CD4-positive, CD25-positive, alpha-beta regulatory T cell (primary cell): Measurements from ENCODE around the gene HP1BP3. TPM values are rescaled to one million over a fixed set of nuclear protein-coding genes. Genes with fewer than 3 reads are reported as not detected.

Experiments used
- ATAC-seq, 2 donors: fragments of 150-1000 bp; cut with Tn5 transposase; one replicate each; pipeline ENCODE4 v1.10.0; 2021; ENCODE audit warnings: low read depth in 2 of 2, moderate number of reproducible peaks in 2 of 2, moderate library complexity in 1 of 2
- DNase-seq, 3 donors: peaks; one replicate each; pipeline versions ENCODE4 v3.0.0 to v3.0.0-alpha.2; 2012 to 2022; ENCODE audit warnings: mixed read lengths in 1 of 3
- H3K27ac ChIP-seq: one replicate; pipeline ENCODE4 v1.7.0; 2013; ENCODE audit warnings: mild to moderate bottlenecking, low read length; ENCODE audit not compliant: insufficient read depth, poor library complexity, severe bottlenecking
- H3K27me3 ChIP-seq: one replicate; pipeline ENCODE4 v1.7.0; 2013; ENCODE audit warnings: low read length; ENCODE audit not compliant: control insufficient read depth, insufficient read depth
- H3K36me3 ChIP-seq: one replicate; pipeline ENCODE4 v1.7.0; 2013; ENCODE audit warnings: mild to moderate bottlenecking, low read length, moderate library complexity; ENCODE audit not compliant: control insufficient read depth, insufficient read depth
- H3K4me1 ChIP-seq: 2 replicates; pipeline ENCODE4 v1.7.0; 2013; ENCODE audit warnings: mild to moderate bottlenecking, low read length; ENCODE audit not compliant: insufficient read depth, control insufficient read depth, poor library complexity, severe bottlenecking
- H3K4me3 ChIP-seq: one replicate; pipeline ENCODE4 v1.7.0; 2013; ENCODE audit warnings: low read depth, mild to moderate bottlenecking, low read length, moderate library complexity
- H3K9me3 ChIP-seq, 2 experiments: 1 replicate in 1 of 2; 2 replicates in 1 of 2; pipeline ENCODE4 v1.7.0; 2013; ENCODE audit warnings: low read length in 2 of 2, mild to moderate bottlenecking in 1 of 2, moderate library complexity in 1 of 2; ENCODE audit not compliant: control insufficient read depth in 2 of 2
- H3K27ac Mint-ChIP-seq, 3 donors: one replicate each; pipeline ENCODE4 v1.8.0; 2020 to 2022; ENCODE audit warnings: mild to moderate bottlenecking in 3 of 3, mixed read lengths in 3 of 3, moderate library complexity in 2 of 3
- H3K27me3 Mint-ChIP-seq: one replicate; pipeline ENCODE4 v1.8.0; 2022; ENCODE audit warnings: mild to moderate bottlenecking, mixed read lengths
- H3K36me3 Mint-ChIP-seq: one replicate; pipeline ENCODE4 v1.8.0; 2020; ENCODE audit warnings: mixed read lengths
- H3K4me1 Mint-ChIP-seq, 4 donors: one replicate each; pipeline ENCODE4 v1.8.0; 2020 to 2022; ENCODE audit warnings: mixed read lengths in 4 of 4, mild to moderate bottlenecking in 1 of 4
- H3K4me3 Mint-ChIP-seq, 4 donors: one replicate each; pipeline ENCODE4 v1.8.0; 2020 to 2022; ENCODE audit warnings: mild to moderate bottlenecking in 4 of 4, mixed read lengths in 4 of 4, moderate library complexity in 3 of 4
- H3K9me3 Mint-ChIP-seq, 7 donors: one replicate each; pipeline ENCODE4 v1.8.0; 2020 to 2022; ENCODE audit warnings: mixed read lengths in 7 of 7, mild to moderate bottlenecking in 3 of 7, moderate library complexity in 2 of 7
- polyA plus RNA-seq, 4 donors: library from polyadenylated mRNA; unstranded; fragments of 300-500 nt; fragmentation: Illumina TruSeq; gene quantifications; one replicate each; pipeline ENCODE4 v1.2.3, GENCODE V29; 2021
- total RNA-seq: library from RNA; stranded (reverse); gene quantifications from one replicate; pipeline ENCODE4 v1.2.3, GENCODE V29; 2022

HP1BP3 gene
- total and polyA plus RNA-seq, 5 donors from 2014 or later: 170 to 284 (median 232) TPM

DNA sequence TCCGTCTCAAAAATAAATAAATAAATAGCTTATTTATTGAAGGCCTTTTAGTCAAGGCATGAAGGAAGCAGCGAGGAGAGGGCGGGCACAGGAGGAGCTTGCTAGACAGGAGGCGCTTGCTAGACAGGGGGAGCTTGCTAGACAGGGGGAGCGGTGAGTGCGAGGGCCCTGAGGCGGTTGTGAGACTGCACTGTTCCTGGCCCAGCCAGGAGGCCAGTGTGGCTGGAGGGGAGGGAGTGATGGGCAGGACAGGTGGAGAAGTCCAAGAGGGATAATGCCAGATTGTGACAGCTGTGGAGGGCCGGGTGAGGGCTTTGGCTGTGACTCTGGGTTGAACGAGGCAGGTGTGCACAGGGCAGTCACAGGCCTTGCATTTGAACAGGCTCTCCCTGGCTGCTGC lies 87.5 kb downstream of the HP1BP3 start:
- H3K27me3 ChIP-seq: no peaks in the 10 kb centered on the region
- no peaks in the 10 kb centered on the region for H3K9me3 ChIP-seq
- Mint-ChIP-seq H3K4me1 (peaks cover 0 to 8% (median 2%) of the 10 kb centered on the region in 4 donors), H3K36me3 (no peaks in the 10 kb centered on the region), H3K9me3 (no peaks in the 10 kb centered on the region), H3K27me3 (peaks cover 13% of the 10 kb centered on the region), H3K4me3 (peak overlapping the region in 1 of 4 donors; percentile 51), H3K27ac (no peak overlapping the region)
- H3K4me1 ChIP-seq: peaks cover 10% of the 10 kb centered on the region
- no peaks in the 10 kb centered on the region for H3K36me3 ChIP-seq
- no peak overlapping the region for H3K27ac ChIP-seq
- no peak overlapping the region for H3K4me3 ChIP-seq
- no peak for ATAC-seq
- DNase-seq: no peak

DNA sequence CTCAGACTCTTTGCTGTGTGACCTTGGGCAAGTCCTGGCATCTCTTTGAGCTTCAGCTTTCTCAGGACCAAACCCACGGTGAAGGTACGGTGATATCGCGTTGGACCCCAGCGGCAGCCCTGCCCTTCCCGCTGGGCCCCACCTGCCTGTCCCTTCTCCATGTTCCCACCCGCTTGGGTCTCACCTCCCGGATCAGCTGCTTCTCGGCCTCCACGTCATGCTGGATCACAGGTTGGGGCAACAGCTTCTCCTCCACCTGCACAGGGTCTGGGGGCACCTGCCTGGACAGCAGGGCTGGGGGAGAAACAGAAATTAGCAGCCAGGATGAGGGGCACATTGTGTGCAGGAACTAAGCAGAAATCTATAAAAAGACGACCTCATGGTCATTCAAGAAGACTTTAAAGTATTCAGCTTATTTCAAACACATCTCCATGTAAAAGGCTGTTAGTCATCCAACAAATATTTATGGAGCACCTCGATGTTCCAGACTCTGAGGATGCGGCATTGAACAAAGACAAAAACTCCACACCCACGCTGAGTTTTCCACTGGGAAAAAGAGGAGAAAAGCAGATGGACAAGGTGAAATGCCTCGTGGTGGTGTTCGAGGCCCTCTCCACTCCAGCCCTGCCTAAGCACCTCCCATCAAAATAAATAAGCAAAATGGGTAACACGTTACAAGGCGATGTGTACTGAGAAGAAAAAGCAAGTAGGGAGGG lies 88.8 kb downstream of the HP1BP3 start:
- Mint-ChIP-seq H3K36me3 (no peaks in the 10 kb centered on the region), H3K27ac (peak overlapping the region in 1 of 3 donors; percentile 61), H3K9me3 (no peaks in the 10 kb centered on the region), H3K4me1 (peaks cover 0 to 8% (median 2%) of the 10 kb centered on the region in 4 donors), H3K27me3 (peaks cover 13% of the 10 kb centered on the region), H3K4me3 (peak overlapping the region in 3 of 4 donors; percentile 15 to 48 (median 32))
- no peak for DNase-seq
- H3K9me3 ChIP-seq: no peaks in the 10 kb centered on the region
- H3K4me3 ChIP-seq: no peak overlapping the region
- H3K27ac ChIP-seq: no peak overlapping the region
- no peaks in the 10 kb centered on the region for H3K36me3 ChIP-seq
- H3K27me3 ChIP-seq: no peaks in the 10 kb centered on the region
- H3K4me1 ChIP-seq: peaks cover 10% of the 10 kb centered on the region
- ATAC-seq: no peak

DNA sequence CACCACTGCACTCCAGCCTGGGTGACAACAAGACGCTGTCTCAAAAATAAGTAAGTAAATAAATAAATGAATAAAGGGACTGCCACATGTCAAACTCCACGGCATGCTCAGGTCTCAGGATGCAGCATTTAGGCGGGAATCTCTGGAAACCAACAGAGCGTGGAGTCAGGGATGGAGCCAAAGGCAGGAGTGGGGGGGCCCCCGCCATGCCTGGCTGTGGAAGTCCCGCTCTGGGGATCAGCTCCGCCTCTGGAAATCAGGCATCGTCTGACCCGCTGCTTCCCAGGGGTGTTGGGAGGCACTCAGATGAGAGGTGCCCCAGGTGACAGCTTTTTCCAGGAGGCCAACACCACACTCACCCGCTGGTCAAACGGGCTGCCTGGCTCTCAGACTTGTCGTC lies 89.5 kb downstream of the HP1BP3 start:
- H3K4me3 Mint-ChIP-seq: peak overlapping the region in 1 of 4 donors; percentile 32
- ATAC-seq: no peak

DNA sequence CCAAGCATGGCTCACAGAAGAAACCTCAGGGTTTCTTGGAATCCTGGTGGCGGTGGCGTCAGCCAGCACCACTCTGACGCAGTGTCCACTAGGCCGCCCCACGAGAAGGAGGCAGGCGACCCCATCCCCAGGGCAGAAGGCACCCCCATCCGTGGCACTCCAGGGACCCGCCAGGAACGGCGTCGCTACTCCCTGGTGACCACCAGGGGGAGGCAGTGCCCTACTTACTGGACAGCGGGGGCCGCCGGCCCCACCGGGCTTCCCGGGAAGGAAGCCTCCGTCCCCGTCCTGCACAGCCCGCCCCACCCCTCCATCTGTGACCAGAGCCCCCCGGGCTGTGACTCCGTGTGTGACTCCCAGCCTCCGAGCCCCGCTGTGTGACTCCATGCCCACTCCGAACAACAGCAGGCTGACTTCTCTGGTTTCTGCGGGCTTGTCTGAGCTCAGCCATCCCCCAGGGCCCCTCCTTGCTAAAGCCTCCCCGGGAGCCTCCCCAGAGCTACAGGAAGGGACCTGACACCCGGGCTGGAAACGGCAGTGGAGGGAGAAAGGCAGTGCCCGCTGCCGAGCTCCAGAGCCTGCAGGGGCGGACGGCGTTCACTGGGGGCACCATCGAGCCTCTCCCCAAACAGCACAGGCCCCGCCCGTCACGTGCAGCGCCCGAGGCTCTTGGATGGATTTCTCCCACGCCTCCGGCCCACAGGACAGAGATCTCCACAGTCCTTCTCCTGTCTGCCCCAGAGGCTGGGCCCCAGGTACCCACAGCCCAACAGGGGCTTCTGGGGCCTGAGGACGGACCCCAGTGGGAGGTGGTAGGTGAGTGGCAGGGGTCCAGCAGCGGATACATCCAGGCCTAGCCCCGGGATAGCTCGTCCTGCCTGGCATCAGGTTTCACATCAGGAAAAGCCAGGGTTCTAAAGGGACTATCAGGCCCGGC lies 90.4 kb downstream of the HP1BP3 start:
- H3K27me3 ChIP-seq: no peaks in the 10 kb centered on the region
- Mint-ChIP-seq H3K4me1 (peaks cover 0 to 8% (median 3%) of the 10 kb centered on the region in 4 donors), H3K27ac (peak overlapping the region in 2 of 3 donors; percentile 28 to 38), H3K9me3 (peaks cover 0 to 1% (median 0%) of the 10 kb centered on the region in 7 donors), H3K36me3 (no peaks in the 10 kb centered on the region), H3K27me3 (peaks cover 22% of the 10 kb centered on the region), H3K4me3 (peak overlapping the region; percentile 86 to 96 (median 90))
- peak overlapping the region; percentile 51 for H3K4me3 ChIP-seq
- H3K4me1 ChIP-seq: peaks cover 10% of the 10 kb centered on the region
- DNase-seq (peak; percentile 62 to 73 (median 69)), ATAC-seq (peak; percentile 87 to 92)
- no peak overlapping the region for H3K27ac ChIP-seq
- no peaks in the 10 kb centered on the region for H3K36me3 ChIP-seq
- no peaks in the 10 kb centered on the region for H3K9me3 ChIP-seq

More for the DNA sequence above, 89.5 kb downstream of the HP1BP3 start:
- H3K27ac Mint-ChIP-seq: no peak overlapping the region
- no peaks in the 10 kb centered on the region for H3K36me3 Mint-ChIP-seq
- H3K9me3 Mint-ChIP-seq: peaks cover 0 to 1% (median 0%) of the 10 kb centered on the region in 7 donors
- H3K4me1 Mint-ChIP-seq: peaks cover 0 to 8% (median 1%) of the 10 kb centered on the region in 4 donors
- Histone ChIP-seq H3K9me3 (no peaks in the 10 kb centered on the region), H3K36me3 (no peaks in the 10 kb centered on the region), H3K4me1 (peaks cover 10% of the 10 kb centered on the region), H3K4me3 (no peak overlapping the region), H3K27ac (no peak overlapping the region), H3K27me3 (no peaks in the 10 kb centered on the region)
- peaks cover 21% of the 10 kb centered on the region for H3K27me3 Mint-ChIP-seq
- no peak for DNase-seq

DNA sequence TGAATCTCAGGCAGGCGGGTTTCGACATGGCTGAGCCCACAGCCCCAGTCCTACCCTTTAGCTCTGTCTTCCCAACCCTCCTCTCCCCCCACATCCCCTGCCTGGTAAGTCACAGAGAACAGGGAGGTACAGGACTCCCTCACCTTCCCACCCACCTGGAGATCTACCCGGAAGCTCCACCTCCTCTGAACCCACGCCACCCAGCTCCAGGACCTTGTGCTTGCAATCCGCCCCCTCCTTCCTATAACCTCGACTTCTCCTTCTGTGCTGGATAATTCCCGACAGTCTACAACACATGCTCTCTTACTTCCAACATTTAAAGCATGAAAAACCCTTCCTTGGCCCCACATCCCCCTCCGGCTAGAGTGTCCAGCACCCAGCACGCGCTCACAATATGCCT lies 91.6 kb downstream of the HP1BP3 start:
- no peak overlapping the region for H3K4me3 ChIP-seq
- H3K27me3 Mint-ChIP-seq: peaks cover 22% of the 10 kb centered on the region
- no peaks in the 10 kb centered on the region for H3K9me3 ChIP-seq
- H3K9me3 Mint-ChIP-seq: peaks cover 0 to 1% (median 0%) of the 10 kb centered on the region in 7 donors
- peaks cover 0 to 8% (median 3%) of the 10 kb centered on the region in 4 donors for H3K4me1 Mint-ChIP-seq
- H3K27ac ChIP-seq: no peak overlapping the region
- ATAC-seq (no peak), DNase-seq (no peak)
- peaks cover 10% of the 10 kb centered on the region for H3K4me1 ChIP-seq
- H3K4me3 Mint-ChIP-seq: peak overlapping the region in 3 of 4 donors; percentile 86 to 91 (median 89)
- no peak overlapping the region for H3K27ac Mint-ChIP-seq
- H3K36me3 Mint-ChIP-seq: no peaks in the 10 kb centered on the region
- no peaks in the 10 kb centered on the region for H3K36me3 ChIP-seq
- H3K27me3 ChIP-seq: no peaks in the 10 kb centered on the region

DNA sequence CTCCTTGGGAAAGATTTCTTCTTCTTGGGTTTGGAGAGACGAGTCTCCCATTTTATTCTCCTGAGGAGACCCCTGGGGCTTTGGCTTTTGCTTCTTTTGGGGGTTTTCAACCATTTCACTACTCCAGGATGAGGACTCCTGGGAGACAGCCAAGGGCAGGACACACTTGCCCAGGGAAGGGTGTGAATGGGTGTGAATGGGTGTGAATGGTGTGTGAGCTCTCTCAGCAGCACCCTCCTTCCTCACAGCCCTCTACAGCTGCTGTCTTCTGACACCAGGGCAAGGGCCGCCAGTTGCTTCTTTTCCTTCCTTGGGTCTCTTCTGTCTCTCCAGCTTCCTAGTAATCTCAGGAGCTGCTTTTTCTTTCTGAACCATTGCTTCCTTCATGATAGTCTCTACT lies 93.5 kb downstream of the HP1BP3 start:
- Mint-ChIP-seq H3K27me3 (peaks cover 18% of the 10 kb centered on the region), H3K4me3 (no peak overlapping the region), H3K4me1 (peaks cover 0 to 8% (median 3%) of the 10 kb centered on the region in 4 donors), H3K36me3 (no peaks in the 10 kb centered on the region), H3K27ac (no peak overlapping the region), H3K9me3 (peaks cover 0 to 1% (median 0%) of the 10 kb centered on the region in 7 donors)
- ATAC-seq (no peak), DNase-seq (no peak)
- Histone ChIP-seq H3K36me3 (no peaks in the 10 kb centered on the region), H3K4me1 (peaks cover 10% of the 10 kb centered on the region), H3K27me3 (no peaks in the 10 kb centered on the region), H3K4me3 (no peak overlapping the region), H3K27ac (no peak overlapping the region), H3K9me3 (no peaks in the 10 kb centered on the region)
